Upper lobe of left lung (tissue), 4 donors: ENCODE data around the gene HAPLN2.

ENCODE experiments used
- POLR2AphosphoS5 ChIP-seq, 2 donors: sonication (generic); formaldehyde crosslinking; IDR thresholded peaks; one replicate each; pipeline ENCODE4 v1.5.1; 2017; ENCODE audit warnings: antibody characterized with exemption in 2 of 2
- TF ChIP-seq, protein P1 (sequence below), 6 experiments: fragments of 450-650 bp in 4 of 6; fragments of 200-600 bp in 2 of 6; sonication (generic) in 2 of 6; IDR thresholded peaks; one replicate each; pipeline ENCODE4 v1.5.1; 2016 to 2019; ENCODE audit warnings: antibody characterized with exemption in 6 of 6

DNA sequence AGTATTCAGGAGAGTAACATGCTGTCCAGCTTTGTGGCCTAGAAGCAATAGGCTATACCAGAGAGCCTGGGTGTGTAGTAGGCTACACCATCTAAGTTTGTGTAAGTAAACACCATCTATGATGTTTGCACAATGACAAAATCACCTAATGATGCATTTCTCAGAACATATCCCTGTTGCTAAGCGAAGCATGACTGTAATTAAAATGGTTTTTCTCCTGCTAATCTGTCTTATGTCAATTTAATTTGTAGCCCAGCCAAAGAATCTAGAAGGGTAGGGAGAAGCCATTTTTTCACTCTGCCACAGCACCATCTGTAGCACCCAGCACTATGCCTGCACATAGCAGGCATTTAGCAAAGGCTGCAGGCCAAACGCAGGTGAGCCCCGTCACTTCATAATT is 41.7 kb upstream of the HAPLN2 start:
- TF ChIP-seq, protein P1, sequence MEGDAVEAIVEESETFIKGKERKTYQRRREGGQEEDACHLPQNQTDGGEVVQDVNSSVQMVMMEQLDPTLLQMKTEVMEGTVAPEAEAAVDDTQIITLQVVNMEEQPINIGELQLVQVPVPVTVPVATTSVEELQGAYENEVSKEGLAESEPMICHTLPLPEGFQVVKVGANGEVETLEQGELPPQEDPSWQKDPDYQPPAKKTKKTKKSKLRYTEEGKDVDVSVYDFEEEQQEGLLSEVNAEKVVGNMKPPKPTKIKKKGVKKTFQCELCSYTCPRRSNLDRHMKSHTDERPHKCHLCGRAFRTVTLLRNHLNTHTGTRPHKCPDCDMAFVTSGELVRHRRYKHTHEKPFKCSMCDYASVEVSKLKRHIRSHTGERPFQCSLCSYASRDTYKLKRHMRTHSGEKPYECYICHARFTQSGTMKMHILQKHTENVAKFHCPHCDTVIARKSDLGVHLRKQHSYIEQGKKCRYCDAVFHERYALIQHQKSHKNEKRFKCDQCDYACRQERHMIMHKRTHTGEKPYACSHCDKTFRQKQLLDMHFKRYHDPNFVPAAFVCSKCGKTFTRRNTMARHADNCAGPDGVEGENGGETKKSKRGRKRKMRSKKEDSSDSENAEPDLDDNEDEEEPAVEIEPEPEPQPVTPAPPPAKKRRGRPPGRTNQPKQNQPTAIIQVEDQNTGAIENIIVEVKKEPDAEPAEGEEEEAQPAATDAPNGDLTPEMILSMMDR (IDR thresholded peaks at IDR 0.05), result no peak
- no peak for TF ChIP-seq POLR2AphosphoS5 (IDR thresholded peaks at IDR 0.05)
